ENCODE data around the gene TMEM163.
"Not testable (repeated sequence)": the region's sequence is repeated elsewhere in the genome, so short reads cannot be mapped to it uniquely, and the experiment has no call there.

DNA sequence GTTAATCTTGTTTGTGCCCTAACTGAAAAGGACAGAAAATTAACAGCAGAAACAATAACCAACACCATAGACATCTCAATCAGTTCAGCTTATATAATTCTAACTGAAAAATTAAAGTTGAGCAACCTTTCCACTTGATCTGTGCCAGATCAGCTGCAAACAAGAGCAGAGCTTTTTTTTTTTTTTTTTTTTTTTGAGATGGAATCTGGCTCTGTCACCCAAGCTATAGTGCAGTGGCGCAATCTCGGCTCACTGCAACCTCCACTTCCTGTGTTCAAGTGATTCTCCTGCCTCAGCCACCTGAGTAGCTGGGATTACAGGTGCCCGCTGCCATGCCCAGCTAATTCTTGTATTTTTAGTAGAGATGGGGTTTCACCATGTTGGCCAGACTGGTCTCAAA, 103.3 kb downstream of the TMEM163 start:
- TF ChIP-seq, protein P1, sequence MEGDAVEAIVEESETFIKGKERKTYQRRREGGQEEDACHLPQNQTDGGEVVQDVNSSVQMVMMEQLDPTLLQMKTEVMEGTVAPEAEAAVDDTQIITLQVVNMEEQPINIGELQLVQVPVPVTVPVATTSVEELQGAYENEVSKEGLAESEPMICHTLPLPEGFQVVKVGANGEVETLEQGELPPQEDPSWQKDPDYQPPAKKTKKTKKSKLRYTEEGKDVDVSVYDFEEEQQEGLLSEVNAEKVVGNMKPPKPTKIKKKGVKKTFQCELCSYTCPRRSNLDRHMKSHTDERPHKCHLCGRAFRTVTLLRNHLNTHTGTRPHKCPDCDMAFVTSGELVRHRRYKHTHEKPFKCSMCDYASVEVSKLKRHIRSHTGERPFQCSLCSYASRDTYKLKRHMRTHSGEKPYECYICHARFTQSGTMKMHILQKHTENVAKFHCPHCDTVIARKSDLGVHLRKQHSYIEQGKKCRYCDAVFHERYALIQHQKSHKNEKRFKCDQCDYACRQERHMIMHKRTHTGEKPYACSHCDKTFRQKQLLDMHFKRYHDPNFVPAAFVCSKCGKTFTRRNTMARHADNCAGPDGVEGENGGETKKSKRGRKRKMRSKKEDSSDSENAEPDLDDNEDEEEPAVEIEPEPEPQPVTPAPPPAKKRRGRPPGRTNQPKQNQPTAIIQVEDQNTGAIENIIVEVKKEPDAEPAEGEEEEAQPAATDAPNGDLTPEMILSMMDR (IDR thresholded peaks at IDR 0.05; ENCODE audit: low read depth, low read length), result not testable (repeated sequence)
- not testable (repeated sequence) for TF ChIP-seq POLR2A (IDR thresholded peaks at IDR 0.05; ENCODE audit: extremely low read depth, insufficient read length); MYC (IDR thresholded peaks at IDR 0.05; ENCODE audit: low read depth, low read length)

Measured in NB4 (cell line).